Measurements from ENCODE around the gene ZC3H12C. TPM values are rescaled to one million over a fixed set of nuclear protein-coding genes. Genes with fewer than 3 reads are reported as not detected.

ZC3H12C gene
- total and polyA plus RNA-seq, 5 experiments from 2014 or later: 0.03 to 0.08 TPM; not detected in 3

DNA sequence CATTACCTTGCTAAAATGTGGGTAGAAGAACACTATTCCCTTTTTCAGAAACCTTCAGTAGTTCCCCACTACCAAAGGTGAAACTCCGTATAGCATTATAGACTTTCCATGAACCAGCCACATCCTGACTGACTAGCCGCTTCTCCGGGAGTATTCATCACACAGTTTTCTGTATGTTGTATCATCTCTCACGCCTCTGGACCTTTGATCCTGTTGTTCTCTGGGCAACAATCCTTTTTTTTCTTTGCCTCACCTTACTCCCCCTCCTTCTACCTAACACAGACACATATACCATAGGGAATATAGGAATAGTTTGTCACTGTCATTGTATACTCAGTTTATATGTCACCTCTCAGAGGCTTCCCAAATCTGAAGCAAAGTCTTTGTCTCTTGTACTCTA, 20.8 kb downstream of the ZC3H12C start:
- no peak overlapping the region for H3K27ac Mint-ChIP-seq
- no peaks in the 10 kb centered on the region for H3K4me1 Mint-ChIP-seq
- no peak overlapping the region for H3K4me3 Mint-ChIP-seq
- ATAC-seq: no peak
- peaks cover 3 to 25% (median 4%) of the 10 kb centered on the region in 5 donors for H3K27me3 Mint-ChIP-seq
- POLR2A ChIA-PET: no interaction called here
- DNase-seq: no peak
- no peaks in the 10 kb centered on the region for H3K9me3 Mint-ChIP-seq
- no peaks in the 10 kb centered on the region for H3K36me3 Mint-ChIP-seq

DNA sequence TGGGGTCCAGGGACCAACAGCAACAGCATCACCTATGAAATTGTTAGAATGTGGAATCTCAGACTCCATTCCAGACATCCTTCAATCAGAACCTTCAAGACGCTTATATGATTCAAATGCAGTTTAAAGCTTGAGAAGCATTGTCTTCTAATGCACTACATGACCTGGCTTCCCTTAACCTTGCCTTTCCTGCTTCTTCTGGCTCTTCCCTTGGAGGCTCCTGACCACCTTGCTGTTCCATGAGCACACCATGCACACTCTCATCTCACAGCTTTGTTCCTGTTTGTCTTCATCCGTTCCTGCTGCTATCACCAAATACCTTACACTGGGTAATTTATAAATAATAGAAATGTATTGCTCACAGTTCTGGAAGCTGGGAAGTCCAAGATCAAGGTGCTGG, 26.1 kb downstream of the ZC3H12C start:
- Mint-ChIP-seq H3K27ac (no peak overlapping the region), H3K27me3 (peaks cover 2 to 10% (median 4%) of the 10 kb centered on the region in 5 donors), H3K36me3 (no peaks in the 10 kb centered on the region), H3K9me3 (no peaks in the 10 kb centered on the region), H3K4me3 (no peak overlapping the region), H3K4me1 (no peaks in the 10 kb centered on the region)
- DNase-seq: no peak
- POLR2A ChIA-PET: no interaction called here
- ATAC-seq: no peak

DNA sequence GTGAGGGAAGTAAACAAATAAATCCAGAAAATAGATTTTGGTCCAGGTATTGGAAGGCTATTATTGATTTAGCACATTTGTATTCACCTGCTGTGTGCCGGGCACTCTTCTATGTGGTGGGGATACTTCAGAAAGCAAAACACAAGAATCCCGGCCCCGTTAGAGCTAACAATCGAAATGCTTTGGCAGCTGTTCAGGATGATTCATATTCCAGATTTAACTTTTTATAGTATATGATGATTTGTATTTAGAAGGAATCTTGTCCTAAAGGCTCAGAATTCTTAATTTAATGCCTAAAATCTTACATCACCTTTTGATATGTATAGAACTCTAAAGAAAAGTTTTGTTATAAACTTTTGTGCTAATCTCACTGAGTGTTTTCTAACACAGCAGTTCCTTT, 28.0 kb downstream of the ZC3H12C start:
- ATAC-seq: no peak
- no peaks in the 10 kb centered on the region for H3K9me3 Mint-ChIP-seq
- POLR2A ChIA-PET: no interaction called here

DNA sequence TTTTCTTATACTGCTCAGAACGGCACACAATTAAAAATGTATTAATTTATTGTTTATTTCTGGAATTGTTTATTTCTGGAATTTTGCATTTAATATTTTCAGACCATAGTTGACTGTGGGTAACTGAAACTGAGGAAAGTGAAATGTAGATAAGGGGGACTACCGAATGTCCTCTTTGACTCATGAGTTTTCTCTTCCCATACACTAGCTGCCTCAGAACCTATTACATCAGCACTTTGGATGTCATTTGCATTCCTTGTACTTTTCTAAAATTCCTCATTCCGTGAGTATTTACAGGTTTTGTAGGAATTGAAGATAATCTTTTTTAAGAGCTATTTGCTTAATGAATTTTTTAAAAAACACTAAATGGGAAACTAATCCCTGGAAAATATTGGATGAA, 29.8 kb downstream of the ZC3H12C start:
- ATAC-seq (no peak), DNase-seq (no peak)
- Mint-ChIP-seq H3K9me3 (no peaks in the 10 kb centered on the region), H3K4me1 (no peaks in the 10 kb centered on the region), H3K4me3 (no peak overlapping the region), H3K27ac (no peak overlapping the region), H3K36me3 (no peaks in the 10 kb centered on the region), H3K27me3 (peaks cover 0 to 3% (median 2%) of the 10 kb centered on the region in 5 donors)
- POLR2A ChIA-PET: no interaction called here

More for the DNA sequence above, 28.0 kb downstream of the ZC3H12C start:
- DNase-seq: no peak
- Mint-ChIP-seq H3K4me1 (no peaks in the 10 kb centered on the region), H3K27ac (no peak overlapping the region), H3K4me3 (no peak overlapping the region), H3K27me3 (peaks cover 0 to 4% (median 3%) of the 10 kb centered on the region in 5 donors), H3K36me3 (no peaks in the 10 kb centered on the region)

DNA sequence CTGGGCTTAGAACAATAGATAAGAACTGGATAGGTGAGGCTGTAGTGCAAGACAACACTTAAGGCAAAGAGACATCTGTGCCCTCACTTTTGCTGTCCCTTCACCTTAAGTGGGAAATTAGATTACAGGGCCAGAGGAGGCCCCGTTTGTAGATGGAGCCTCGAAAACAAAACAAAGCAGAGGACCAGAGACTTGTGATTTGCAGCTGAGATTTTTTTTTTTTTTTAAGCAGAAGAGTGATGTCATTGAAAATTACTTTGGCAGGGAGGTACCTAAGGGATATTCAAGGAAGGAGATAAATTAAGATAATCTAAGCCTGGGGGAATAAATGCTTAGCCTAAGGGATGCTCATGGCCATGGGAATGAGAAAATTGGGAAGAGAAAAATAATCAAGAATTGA, 31.4 kb downstream of the ZC3H12C start:
- peaks cover 0 to 3% (median 2%) of the 10 kb centered on the region in 5 donors for H3K27me3 Mint-ChIP-seq
- H3K27ac Mint-ChIP-seq: no peak overlapping the region
- DNase-seq (no peak), ATAC-seq (no peak)
- no peaks in the 10 kb centered on the region for H3K36me3 Mint-ChIP-seq
- H3K4me1 Mint-ChIP-seq: no peaks in the 10 kb centered on the region
- POLR2A ChIA-PET: no interaction called here
- H3K9me3 Mint-ChIP-seq: no peaks in the 10 kb centered on the region
- H3K4me3 Mint-ChIP-seq: no peak overlapping the region

DNA sequence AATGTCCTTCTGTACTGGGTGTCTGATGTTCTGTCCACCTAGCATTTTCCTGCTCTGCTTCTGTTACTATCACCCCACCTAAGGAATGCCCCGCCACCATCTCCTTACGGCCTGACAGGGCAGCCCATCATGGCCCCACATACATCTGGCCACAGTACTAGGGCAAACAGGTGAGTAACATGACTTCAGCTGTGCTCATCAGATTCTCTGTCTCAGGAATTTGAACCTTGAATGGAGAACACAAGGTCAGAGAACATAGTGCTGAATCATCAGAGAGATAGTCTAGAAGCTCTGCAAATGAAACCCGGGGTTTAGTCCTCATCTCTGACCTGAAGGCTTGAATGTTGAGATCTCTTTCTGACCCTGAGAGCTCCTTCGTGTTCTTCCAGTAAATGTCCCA, 32.4 kb downstream of the ZC3H12C start:
- DNase-seq: no peak
- Mint-ChIP-seq H3K27me3 (peaks cover 0 to 4% (median 2%) of the 10 kb centered on the region in 5 donors), H3K9me3 (no peaks in the 10 kb centered on the region), H3K27ac (no peak overlapping the region), H3K4me1 (no peaks in the 10 kb centered on the region), H3K36me3 (no peaks in the 10 kb centered on the region), H3K4me3 (no peak overlapping the region)
- no peak for ATAC-seq
- POLR2A ChIA-PET: no interaction called here

DNA sequence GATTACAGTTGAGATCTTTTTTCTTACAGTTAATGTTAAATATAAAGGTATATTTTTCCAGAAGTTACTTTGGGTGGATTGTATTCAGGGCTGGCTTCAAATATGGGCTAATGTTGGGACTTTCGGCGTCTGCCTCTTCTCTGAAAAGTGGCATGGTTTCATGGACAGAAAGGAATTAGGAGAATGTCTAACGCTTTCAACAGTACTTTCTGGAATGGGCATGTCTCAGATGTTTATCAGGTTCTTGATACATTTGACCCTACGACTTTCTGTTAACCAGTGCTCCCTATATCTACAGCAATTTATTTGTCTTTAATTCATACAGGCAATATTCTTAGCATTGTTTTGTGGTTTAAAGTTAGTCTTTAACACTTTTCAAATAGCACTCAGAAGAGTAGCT, 33.7 kb downstream of the ZC3H12C start:
- no peaks in the 10 kb centered on the region for H3K36me3 Mint-ChIP-seq
- H3K27ac Mint-ChIP-seq: no peak overlapping the region
- no peaks in the 10 kb centered on the region for H3K4me1 Mint-ChIP-seq
- POLR2A ChIA-PET: no interaction called here
- DNase-seq (no peak), ATAC-seq (no peak)
- no peaks in the 10 kb centered on the region for H3K9me3 Mint-ChIP-seq
- H3K4me3 Mint-ChIP-seq: no peak overlapping the region
- peaks cover 5 to 9% (median 7%) of the 10 kb centered on the region in 5 donors for H3K27me3 Mint-ChIP-seq

DNA sequence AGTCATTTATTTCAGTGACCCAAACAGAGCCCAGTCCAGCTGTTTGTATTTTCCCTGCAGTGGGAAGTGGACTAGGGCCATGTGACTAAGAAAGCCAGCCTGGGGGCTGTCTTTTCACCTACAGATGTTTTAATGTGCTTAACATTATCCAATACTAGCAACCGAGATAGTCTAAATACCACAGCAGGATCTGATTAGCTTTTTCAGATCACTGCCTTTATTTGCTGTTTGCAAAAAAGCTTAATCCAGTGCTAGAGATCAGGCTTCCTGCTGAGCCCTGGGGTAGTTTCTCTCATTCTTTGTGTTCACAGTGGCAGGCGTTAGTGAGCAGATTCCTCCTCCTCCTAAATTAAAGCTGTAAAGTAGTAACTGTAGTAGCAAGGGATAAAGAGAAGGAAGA, 35.0 kb downstream of the ZC3H12C start:
- peaks cover 5 to 10% (median 7%) of the 10 kb centered on the region in 5 donors for H3K27me3 Mint-ChIP-seq
- H3K4me3 Mint-ChIP-seq: no peak overlapping the region
- H3K4me1 Mint-ChIP-seq: no peaks in the 10 kb centered on the region
- no peaks in the 10 kb centered on the region for H3K9me3 Mint-ChIP-seq
- H3K36me3 Mint-ChIP-seq: no peaks in the 10 kb centered on the region
- no peak for DNase-seq
- no peak for ATAC-seq
- H3K27ac Mint-ChIP-seq: no peak overlapping the region
- POLR2A ChIA-PET: no interaction called here

DNA sequence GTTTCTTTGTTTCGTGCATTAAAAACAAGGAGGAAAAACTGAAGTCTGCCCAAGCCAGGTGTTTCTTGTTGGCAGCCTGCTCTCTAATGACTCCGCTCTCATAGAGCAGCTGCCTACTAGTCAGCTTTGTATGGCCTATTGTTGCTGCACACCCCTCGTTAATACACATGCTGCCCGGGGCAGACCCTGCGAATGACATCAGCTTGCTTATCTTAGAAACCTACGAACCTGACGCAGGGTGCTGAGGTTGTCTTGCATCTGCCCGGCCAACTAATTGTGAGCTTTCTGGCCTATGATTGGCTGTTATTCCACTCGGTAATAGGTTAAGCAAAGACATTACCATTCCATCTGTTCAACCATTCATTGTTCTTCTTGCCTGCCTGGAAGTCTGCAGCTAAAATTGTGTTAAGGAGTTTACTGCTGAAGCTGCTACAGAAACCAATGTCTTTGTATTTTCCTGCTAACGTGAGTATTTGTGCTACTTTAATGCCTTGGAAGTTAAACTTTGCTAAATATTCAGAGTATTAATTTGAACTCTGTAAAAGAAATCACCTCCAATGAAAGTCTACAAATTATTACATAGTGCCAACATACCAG, 37.5 kb downstream of the ZC3H12C start:
- Mint-ChIP-seq H3K9me3 (no peaks in the 10 kb centered on the region), H3K27ac (no peak overlapping the region), H3K4me1 (no peaks in the 10 kb centered on the region), H3K36me3 (no peaks in the 10 kb centered on the region), H3K4me3 (no peak overlapping the region), H3K27me3 (peaks cover 5 to 11% (median 6%) of the 10 kb centered on the region in 5 donors)
- POLR2A ChIA-PET: no interaction called here
- no peak for ATAC-seq
- DNase-seq: no peak

DNA sequence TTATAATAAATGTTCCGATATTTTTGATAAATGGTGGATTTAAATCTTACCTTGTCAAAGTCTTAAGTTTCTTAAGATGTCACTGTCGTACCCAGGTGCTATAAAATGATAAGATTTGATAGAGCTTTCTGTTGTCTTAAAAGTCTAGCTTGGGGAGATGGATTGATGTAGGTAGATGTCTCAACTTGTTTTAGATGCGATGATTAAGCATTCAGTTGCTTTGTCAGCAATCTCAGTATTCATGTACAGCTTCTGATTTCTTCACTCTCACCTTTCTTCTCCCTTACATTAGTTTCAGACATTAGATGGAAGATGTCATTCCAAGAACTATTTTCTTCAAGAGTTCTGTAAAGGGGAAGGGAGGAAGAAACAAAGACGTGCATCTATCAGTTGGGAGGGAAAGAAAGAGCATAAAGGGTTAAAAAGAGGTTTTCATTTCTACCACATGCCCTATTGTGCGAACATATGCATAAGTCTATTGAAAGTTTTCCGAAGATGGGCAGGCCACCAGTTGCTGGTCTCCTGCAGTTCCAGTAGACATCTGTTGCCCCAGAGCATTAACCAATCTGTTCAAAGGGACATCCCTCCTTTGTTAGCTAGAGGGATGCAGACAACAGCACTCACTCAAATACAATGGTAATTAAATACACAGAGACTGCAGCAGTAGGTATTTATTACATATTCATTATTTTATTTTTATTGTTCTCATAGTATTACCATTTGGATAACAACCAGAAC, 38.4 kb downstream of the ZC3H12C start:
- DNase-seq: no peak
- Mint-ChIP-seq H3K27ac (no peak overlapping the region), H3K4me1 (no peaks in the 10 kb centered on the region), H3K9me3 (no peaks in the 10 kb centered on the region), H3K4me3 (no peak overlapping the region), H3K36me3 (no peaks in the 10 kb centered on the region), H3K27me3 (peaks cover 5 to 11% (median 6%) of the 10 kb centered on the region in 5 donors)
- ATAC-seq: no peak
- POLR2A ChIA-PET: no interaction called here

DNA sequence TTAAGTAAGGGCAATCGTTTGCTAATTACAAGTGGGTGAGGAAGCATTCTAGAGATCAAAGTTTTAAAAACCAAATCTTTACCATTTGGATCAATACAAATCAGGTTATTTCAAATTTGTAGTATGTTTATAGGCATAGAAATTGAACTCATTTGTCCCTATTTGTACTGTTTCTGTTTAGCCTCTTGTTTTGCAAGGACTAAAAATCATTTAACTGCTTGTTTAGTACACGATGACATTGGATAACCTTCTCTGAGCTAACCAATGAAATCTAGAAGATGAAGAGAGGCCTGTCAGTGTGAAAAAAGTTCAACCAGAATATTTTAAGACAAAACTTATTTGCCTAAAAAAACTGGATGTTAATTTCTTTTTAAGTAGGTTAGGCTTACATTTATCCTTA, 40.0 kb downstream of the ZC3H12C start:
- Mint-ChIP-seq H3K36me3 (no peaks in the 10 kb centered on the region), H3K27ac (no peak overlapping the region), H3K4me1 (no peaks in the 10 kb centered on the region), H3K27me3 (peaks cover 5 to 11% (median 7%) of the 10 kb centered on the region in 5 donors), H3K4me3 (no peak overlapping the region), H3K9me3 (no peaks in the 10 kb centered on the region)
- ATAC-seq: no peak
- POLR2A ChIA-PET: no interaction called here
- no peak for DNase-seq

DNA sequence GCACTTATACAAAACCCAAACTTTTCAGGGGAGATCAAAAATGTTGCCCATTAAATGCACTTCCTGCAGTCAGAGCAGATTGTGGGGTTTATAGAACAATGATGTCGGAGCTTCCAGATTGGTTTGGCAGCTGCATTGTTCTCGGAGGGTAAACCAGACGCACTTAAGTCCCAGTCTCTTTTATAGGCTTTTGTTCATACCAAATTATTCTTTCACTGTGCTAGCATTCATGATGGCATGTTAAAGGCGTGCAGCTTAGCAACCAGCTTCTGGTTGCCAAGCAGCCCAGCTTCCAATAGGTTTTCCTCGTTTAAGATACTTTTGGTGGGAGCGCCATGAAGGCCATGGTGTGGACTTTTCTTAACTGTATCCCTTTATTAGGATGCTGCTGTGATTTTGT, 40.9 kb downstream of the ZC3H12C start:
- Mint-ChIP-seq H3K36me3 (no peaks in the 10 kb centered on the region), H3K27ac (no peak overlapping the region), H3K4me1 (no peaks in the 10 kb centered on the region), H3K9me3 (no peaks in the 10 kb centered on the region), H3K4me3 (no peak overlapping the region), H3K27me3 (peaks cover 5 to 10% (median 7%) of the 10 kb centered on the region in 5 donors)
- ATAC-seq (no peak), DNase-seq (no peak)
- POLR2A ChIA-PET: no interaction called here

DNA sequence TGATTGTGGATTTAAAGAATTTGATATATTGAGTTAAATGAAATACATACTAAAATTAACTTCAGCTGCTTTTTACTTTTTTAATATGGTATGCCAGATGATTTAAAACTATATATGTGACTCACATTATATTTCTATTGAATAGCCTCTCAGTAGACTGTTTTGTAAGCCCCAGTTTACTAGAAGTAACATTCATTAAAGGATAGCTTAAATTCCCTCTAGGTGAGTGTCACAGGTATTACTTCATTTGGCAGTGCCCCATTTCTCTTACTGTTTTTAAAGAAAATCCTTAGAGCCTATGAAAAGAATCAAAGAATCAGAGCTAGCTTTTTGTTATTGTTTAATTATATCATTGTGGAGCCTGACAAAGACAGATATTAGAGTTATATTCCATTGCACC, 48.6 kb downstream of the ZC3H12C start:
- ATAC-seq (no peak), DNase-seq (no peak)
- POLR2A ChIA-PET: no interaction called here
- Mint-ChIP-seq H3K36me3 (no peaks in the 10 kb centered on the region), H3K9me3 (peaks cover 0 to 2% (median 0%) of the 10 kb centered on the region in 9 donors), H3K4me3 (no peak overlapping the region), H3K27me3 (peaks cover 3 to 16% (median 7%) of the 10 kb centered on the region in 5 donors), H3K4me1 (no peaks in the 10 kb centered on the region), H3K27ac (no peak overlapping the region)

Data from naive thymus-derived CD8-positive, alpha-beta T cell (primary cell).